Gastrocnemius medialis (tissue), 4 donors: ENCODE measurements around the gene AHCTF1.

Source experiments
- POLR2A ChIP-seq, 2 donors: fragments of 450-650 bp; IDR thresholded peaks; one replicate each; pipeline ENCODE4 v1.6.1; 2017; ENCODE audit warnings: antibody characterized with exemption in 2 of 2, mild to moderate bottlenecking in 2 of 2, moderate library complexity in 2 of 2
- TF ChIP-seq, protein P1 (sequence below), 5 experiments: fragments of 450-650 bp in 3 of 5; fragments of 200-600 bp in 2 of 5; sonication (generic) in 2 of 5; IDR thresholded peaks in 4 of 5; conservative IDR thresholded peaks in 1 of 5; 1 replicate in 4 of 5; 2 replicates in 1 of 5; pipeline ENCODE4 v1.5.1; 2016 to 2019; ENCODE audit warnings: antibody characterized with exemption in 5 of 5, mild to moderate bottlenecking in 3 of 5, moderate library complexity in 3 of 5

- TF ChIP-seq, protein P1, sequence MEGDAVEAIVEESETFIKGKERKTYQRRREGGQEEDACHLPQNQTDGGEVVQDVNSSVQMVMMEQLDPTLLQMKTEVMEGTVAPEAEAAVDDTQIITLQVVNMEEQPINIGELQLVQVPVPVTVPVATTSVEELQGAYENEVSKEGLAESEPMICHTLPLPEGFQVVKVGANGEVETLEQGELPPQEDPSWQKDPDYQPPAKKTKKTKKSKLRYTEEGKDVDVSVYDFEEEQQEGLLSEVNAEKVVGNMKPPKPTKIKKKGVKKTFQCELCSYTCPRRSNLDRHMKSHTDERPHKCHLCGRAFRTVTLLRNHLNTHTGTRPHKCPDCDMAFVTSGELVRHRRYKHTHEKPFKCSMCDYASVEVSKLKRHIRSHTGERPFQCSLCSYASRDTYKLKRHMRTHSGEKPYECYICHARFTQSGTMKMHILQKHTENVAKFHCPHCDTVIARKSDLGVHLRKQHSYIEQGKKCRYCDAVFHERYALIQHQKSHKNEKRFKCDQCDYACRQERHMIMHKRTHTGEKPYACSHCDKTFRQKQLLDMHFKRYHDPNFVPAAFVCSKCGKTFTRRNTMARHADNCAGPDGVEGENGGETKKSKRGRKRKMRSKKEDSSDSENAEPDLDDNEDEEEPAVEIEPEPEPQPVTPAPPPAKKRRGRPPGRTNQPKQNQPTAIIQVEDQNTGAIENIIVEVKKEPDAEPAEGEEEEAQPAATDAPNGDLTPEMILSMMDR (IDR thresholded peaks at IDR 0.05 in 4 of 5, conservative IDR thresholded peaks at IDR 0.05 in 1 of 5) = no peak
- TF ChIP-seq POLR2A (IDR thresholded peaks at IDR 0.05) = no peak
Measured at GRCh38 chr1:246906833-246907232, 24.9 kb downstream of the AHCTF1 start.
